Naive thymus-derived CD8-positive, alpha-beta T cell (primary cell): ENCODE results near the gene PCDHB12. TPM values are rescaled to one million over a fixed set of nuclear protein-coding genes. Genes with fewer than 3 reads are reported as not detected.
"Not testable (repeated sequence)": the region's sequence is repeated elsewhere in the genome, so short reads cannot be mapped to it uniquely, and the experiment has no call there.

Experiments
- ATAC-seq, 2 donors: fragments of 150-1000 bp; cut with Tn5 transposase in 1 of 2; sonication (Bioruptor Pico), chemical (Tn5 transposase) in 1 of 2; 1 replicate in 1 of 2; 2 replicates in 1 of 2; pipeline ENCODE4 v1.10.0; 2021; ENCODE audit warnings: mild to moderate bottlenecking in 2 of 2, moderate library complexity in 2 of 2
- POLR2A ChIA-PET: fragments of 350-600 bp; sonication (Branson Sonifier 250); formaldehyde crosslinking; loops from one replicate; lab custom pipeline; 2021; ENCODE audit warnings: antibody characterized with exemption; lab: Charles Lee
- DNase-seq, 10 donors: peaks; one replicate each; pipeline versions ENCODE4 v3.0.0 to v3.0.0-alpha.2; 2020 to 2022
- H3K27ac Mint-ChIP-seq, 10 donors: one replicate each; pipeline ENCODE4 v1.8.0; 2020 to 2022; ENCODE audit warnings: mild to moderate bottlenecking in 10 of 10, mixed read lengths in 10 of 10, moderate library complexity in 4 of 10, inconsistent platforms in 1 of 10
- H3K27me3 Mint-ChIP-seq, 5 donors: one replicate each; pipeline ENCODE4 v1.8.0; 2021 to 2022; ENCODE audit warnings: mixed read lengths in 5 of 5
- H3K36me3 Mint-ChIP-seq, 3 donors: one replicate each; pipeline ENCODE4 v1.8.0; 2020 to 2022; ENCODE audit warnings: mixed read lengths in 3 of 3, mild to moderate bottlenecking in 2 of 3, inconsistent platforms in 1 of 3
- H3K4me1 Mint-ChIP-seq, 4 donors: one replicate each; pipeline ENCODE4 v1.8.0; 2021 to 2022; ENCODE audit warnings: mixed read lengths in 4 of 4
- H3K4me3 Mint-ChIP-seq, 10 donors: one replicate each; pipeline ENCODE4 v1.8.0; 2020 to 2022; ENCODE audit warnings: mild to moderate bottlenecking in 10 of 10, mixed read lengths in 10 of 10, moderate library complexity in 6 of 10, inconsistent platforms in 1 of 10
- H3K9me3 Mint-ChIP-seq, 9 donors: one replicate each; pipeline ENCODE4 v1.8.0; 2020 to 2022; ENCODE audit warnings: mixed read lengths in 9 of 9, mild to moderate bottlenecking in 3 of 9, inconsistent platforms in 1 of 9, moderate library complexity in 1 of 9
- polyA plus RNA-seq, 3 donors: library from polyadenylated mRNA; unstranded; fragments of 300-500 nt; fragmentation: Illumina TruSeq; gene quantifications; one replicate each; pipeline ENCODE4 v1.2.3, GENCODE V29; 2021
- total RNA-seq, 8 experiments: library from RNA in 2 of 8; stranded (reverse) in 2 of 8; gene quantifications; one replicate each; pipeline ENCODE4 v1.2.3 and lab custom pipeline; 2021 to 2026

PCDHB12 gene
- total RNA-seq (not detected), polyA plus RNA-seq (not detected), total RNA-seq (lab: John Stamatoyannopoulos, UW) (0 reads per million in 6 experiments)

- peaks cover 24 to 87% (median 55%) of the 10 kb centered on the region in 5 donors for H3K27me3 Mint-ChIP-seq
- H3K36me3 Mint-ChIP-seq, result peaks cover 8 to 17% (median 14%) of the 10 kb centered on the region in 3 donors
- H3K4me1 Mint-ChIP-seq, result peaks cover 0 to under 1% (median 0%) of the 10 kb centered on the region in 4 donors
- no peak within 1 kb of the TSS for H3K27ac Mint-ChIP-seq
- H3K9me3 Mint-ChIP-seq, result peaks cover 0 to 44% (median 9%) of the 10 kb centered on the region in 9 donors
- H3K4me3 Mint-ChIP-seq, result no peak within 1 kb of the TSS
- no peak for ATAC-seq
- POLR2A ChIA-PET, result no interaction called here
- DNase-seq, result no peak
These were observed at the start of gene PCDHB12 for GRCh38 chr5:141208478-141208877. Gene PCDHB12, plus strand, starts transcription at chr5:141208719. Its CDS starts 189 bp downstream, at chr5:141208908.

DNA sequence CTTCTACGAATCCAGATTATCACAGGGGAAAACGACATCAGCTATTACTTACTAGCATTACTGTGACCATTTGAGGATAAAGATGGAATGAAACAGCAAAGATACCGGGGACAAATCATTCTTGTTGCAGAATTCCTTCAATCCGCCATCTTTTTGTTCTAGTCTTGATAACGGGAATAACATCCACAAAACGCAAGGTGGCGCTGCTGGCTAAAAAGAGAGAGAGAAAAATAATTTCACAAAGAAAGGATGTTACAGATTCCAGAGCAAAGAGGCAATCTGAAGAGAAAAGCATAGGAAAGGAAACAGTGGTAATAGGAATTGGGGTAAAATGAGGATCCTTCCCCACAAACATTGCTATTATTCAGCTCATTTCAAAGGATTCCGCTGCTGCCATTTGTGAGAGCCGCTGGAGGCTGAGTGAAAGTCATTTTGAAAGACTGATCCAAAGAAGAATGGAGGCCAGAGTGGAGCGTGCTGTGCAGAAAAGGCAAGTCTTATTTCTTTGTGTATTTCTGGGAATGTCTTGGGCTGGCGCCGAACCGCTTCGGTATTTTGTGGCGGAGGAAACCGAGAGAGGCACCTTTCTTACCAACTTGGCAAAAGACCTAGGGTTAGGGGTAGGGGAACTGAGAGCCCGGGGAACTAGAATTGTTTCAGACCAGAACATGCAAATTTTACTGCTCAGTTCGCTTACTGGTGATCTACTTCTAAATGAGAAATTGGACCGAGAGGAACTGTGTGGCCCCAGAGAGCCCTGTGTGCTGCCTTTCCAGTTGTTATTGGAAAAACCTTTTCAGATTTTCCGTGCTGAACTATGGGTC lies 35.9 kb upstream of the PCDHB12 start, which contains the start of gene PCDHB7:
PCDHB7 (plus strand) TSS at position 264 of the 824 bp plus-strand sequence; CDS start at position 456, 192 bp downstream.
- Mint-ChIP-seq H3K4me1 (peaks cover 0 to 6% (median 2%) of the 10 kb centered on the region in 4 donors), H3K4me3 (peak within 1 kb of the TSS in 3 of 10 donors; percentile 6 to 24 (median 23)), H3K27me3 (peaks cover 20 to 48% (median 37%) of the 10 kb centered on the region in 5 donors), H3K27ac (no peak within 1 kb of the TSS), H3K9me3 (peaks cover 0 to 32% (median 18%) of the 10 kb centered on the region in 9 donors), H3K36me3 (peaks cover 0 to 20% (median 8%) of the 10 kb centered on the region in 3 donors)
- DNase-seq (peak in 3 of 10 donors; percentile 8 to 25 (median 21)), ATAC-seq (no peak)
- POLR2A ChIA-PET, result no interaction called here

GRCh38 chr5:141174291-141175104 lies 34.0 kb upstream of the PCDHB12 start:
- H3K4me1 Mint-ChIP-seq, ATAC-seq, POLR2A ChIA-PET, DNase-seq, H3K27ac Mint-ChIP-seq: not testable (repeated sequence)
- Mint-ChIP-seq H3K27me3 (peaks cover 10 to 29% (median 24%) of the 10 kb centered on the region in 5 donors), H3K36me3 (peaks cover 0 to 16% (median 5%) of the 10 kb centered on the region in 3 donors), H3K4me3 (peak overlapping the region in 1 of 10 donors; percentile 10), H3K9me3 (peaks cover 0 to 24% (median 11%) of the 10 kb centered on the region in 9 donors)

DNA sequence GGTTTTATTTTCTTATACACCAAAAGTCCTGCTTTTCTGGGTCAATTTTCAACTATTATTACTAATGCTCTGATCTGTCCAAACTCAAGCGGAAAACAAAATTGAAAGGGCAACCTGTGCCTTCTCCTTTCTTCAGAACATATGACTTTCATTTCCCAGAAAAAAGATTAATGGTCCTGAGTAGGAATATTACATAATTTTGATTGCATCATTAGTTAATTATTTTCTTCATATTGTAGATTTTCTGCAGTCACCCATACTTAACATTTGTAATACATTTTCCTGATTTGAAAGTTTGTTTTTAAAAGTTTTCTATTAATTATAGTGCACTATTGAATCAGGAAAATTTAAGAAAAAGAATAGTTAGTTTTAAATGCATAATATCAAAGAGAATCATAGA lies 32.6 kb upstream of the PCDHB12 start:
- no peak for ATAC-seq

DNA sequence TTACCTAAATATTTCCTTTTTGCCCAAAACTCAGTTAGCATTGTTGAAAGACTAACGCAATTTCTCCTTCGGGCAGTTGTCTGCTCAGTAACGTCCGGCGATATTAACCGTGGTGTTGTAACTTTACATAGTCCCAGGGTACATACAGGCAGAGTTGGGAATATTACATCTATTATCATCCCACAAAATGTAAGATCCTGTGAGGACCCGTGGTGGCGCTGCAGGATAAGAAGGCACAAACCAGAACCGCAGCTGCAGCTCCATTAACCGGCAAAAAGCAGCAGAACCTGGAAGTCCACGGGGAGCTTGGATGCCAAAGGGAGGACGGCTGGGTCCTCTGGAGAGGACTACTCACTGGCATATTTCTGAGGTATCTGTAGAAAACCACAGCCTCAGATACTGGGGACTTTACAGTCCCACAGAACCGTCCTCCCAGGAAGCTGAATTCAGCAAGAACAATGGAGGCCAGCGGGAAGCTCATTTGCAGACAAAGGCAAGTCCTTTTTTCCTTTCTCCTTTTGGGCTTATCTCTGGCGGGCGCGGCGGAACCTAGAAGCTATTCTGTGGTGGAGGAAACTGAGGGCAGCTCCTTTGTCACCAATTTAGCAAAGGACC lies 30.8 kb upstream of the PCDHB12 start, which contains the start of gene PCDHB8:
PCDHB8 (plus strand) TSS at position 214 of the 615 bp plus-strand sequence; CDS start at position 459, 245 bp downstream.
- peaks cover 1 to 22% (median 4%) of the 10 kb centered on the region in 3 donors for H3K36me3 Mint-ChIP-seq
- POLR2A ChIA-PET, DNase-seq, ATAC-seq, H3K27ac Mint-ChIP-seq, H3K4me3 Mint-ChIP-seq, H3K4me1 Mint-ChIP-seq: not testable (repeated sequence)
- peaks cover 21 to 36% (median 26%) of the 10 kb centered on the region in 5 donors for H3K27me3 Mint-ChIP-seq
- H3K9me3 Mint-ChIP-seq, result peaks cover 0 to 40% (median 25%) of the 10 kb centered on the region in 9 donors

More for the DNA sequence above, 32.6 kb upstream of the PCDHB12 start:
- Mint-ChIP-seq H3K9me3 (peaks cover 0 to 31% (median 17%) of the 10 kb centered on the region in 9 donors), H3K27ac (no peak overlapping the region), H3K27me3 (peaks cover 14 to 28% (median 19%) of the 10 kb centered on the region in 5 donors), H3K4me1 (peaks cover 0 to 6% (median 2%) of the 10 kb centered on the region in 4 donors), H3K36me3 (peaks cover 0 to 21% (median 5%) of the 10 kb centered on the region in 3 donors), H3K4me3 (no peak overlapping the region)
- DNase-seq, result no peak
- POLR2A ChIA-PET, result no interaction called here

DNA sequence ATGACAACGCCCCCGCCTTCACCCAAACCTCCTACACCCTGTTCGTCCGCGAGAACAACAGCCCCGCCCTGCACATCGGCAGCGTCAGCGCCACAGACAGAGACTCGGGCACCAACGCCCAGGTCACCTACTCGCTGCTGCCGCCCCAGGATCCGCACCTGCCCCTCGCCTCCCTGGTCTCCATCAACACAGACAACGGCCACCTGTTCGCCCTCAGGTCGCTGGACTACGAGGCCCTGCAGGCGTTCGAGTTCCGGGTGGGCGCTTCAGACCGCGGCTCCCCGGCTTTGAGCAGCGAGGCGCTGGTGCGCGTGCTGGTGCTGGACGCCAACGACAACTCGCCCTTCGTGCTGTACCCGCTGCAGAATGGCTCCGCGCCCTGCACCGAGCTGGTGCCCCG lies 29.1 kb upstream of the PCDHB12 start:
- POLR2A ChIA-PET, H3K4me3 Mint-ChIP-seq, H3K4me1 Mint-ChIP-seq, H3K27ac Mint-ChIP-seq, ATAC-seq: not testable (repeated sequence)
- Mint-ChIP-seq H3K27me3 (peaks cover 20 to 33% (median 25%) of the 10 kb centered on the region in 5 donors), H3K36me3 (peaks cover 0 to 23% (median 4%) of the 10 kb centered on the region in 3 donors), H3K9me3 (peaks cover 0 to 35% (median 24%) of the 10 kb centered on the region in 9 donors)
- peak in 1 of 10 donors; percentile 65 for DNase-seq

- H3K27ac Mint-ChIP-seq, ATAC-seq, POLR2A ChIA-PET, H3K4me1 Mint-ChIP-seq: not testable (repeated sequence)
- Mint-ChIP-seq H3K4me3 (peak overlapping the region in 1 of 10 donors; percentile 43), H3K9me3 (peaks cover 0 to 38% (median 28%) of the 10 kb centered on the region in 9 donors), H3K27me3 (peaks cover 25 to 38% (median 30%) of the 10 kb centered on the region in 5 donors), H3K36me3 (peaks cover 5 to 28% (median 7%) of the 10 kb centered on the region in 3 donors)
- peak in 1 of 10 donors; percentile 53 for DNase-seq
These were observed 28.6 kb upstream of the PCDHB12 start for GRCh38 chr5:141179876-141180275.

- Mint-ChIP-seq H3K27ac (no peak overlapping the region), H3K36me3 (peaks cover 5 to 32% (median 9%) of the 10 kb centered on the region in 3 donors), H3K27me3 (peaks cover 27 to 40% (median 34%) of the 10 kb centered on the region in 5 donors), H3K9me3 (peaks cover 0 to 40% (median 32%) of the 10 kb centered on the region in 9 donors), H3K4me1 (no peaks in the 10 kb centered on the region), H3K4me3 (peak overlapping the region in 1 of 10 donors; percentile 43)
- POLR2A ChIA-PET, result no interaction called here
- DNase-seq (no peak), ATAC-seq (no peak)
These were observed 28.2 kb upstream of the PCDHB12 start for GRCh38 chr5:141180313-141180712.

DNA sequence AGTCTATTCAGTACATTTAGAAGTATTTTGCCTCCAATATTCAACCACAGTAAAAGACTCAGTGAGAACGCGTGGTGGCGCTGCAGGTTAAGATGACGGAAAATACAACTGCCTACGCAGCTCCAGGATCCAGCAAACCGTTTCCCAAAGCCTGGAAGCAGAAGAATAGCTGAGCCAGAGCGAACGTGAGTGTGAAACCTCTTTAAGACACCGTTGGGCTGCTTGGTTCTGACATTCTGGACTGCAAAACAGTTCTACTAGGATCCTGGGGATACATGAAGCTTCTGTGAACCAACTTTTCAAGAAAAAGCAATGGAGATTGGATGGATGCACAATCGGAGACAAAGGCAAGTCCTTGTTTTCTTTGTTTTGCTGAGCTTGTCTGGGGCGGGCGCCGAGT lies 26.3 kb upstream of the PCDHB12 start, which contains the start of gene PCDHB16:
PCDHB16 (plus strand) TSS at position 140 of the 400 bp plus-strand sequence; CDS start at position 313, 173 bp downstream.
- H3K27ac Mint-ChIP-seq, result no peak within 1 kb of the TSS
- ATAC-seq (no peak), DNase-seq (no peak)
- H3K4me3 Mint-ChIP-seq, result no peak within 1 kb of the TSS
- peaks cover 37 to 55% (median 45%) of the 10 kb centered on the region in 5 donors for H3K27me3 Mint-ChIP-seq
- peaks cover 6 to 47% (median 41%) of the 10 kb centered on the region in 9 donors for H3K9me3 Mint-ChIP-seq
- POLR2A ChIA-PET, result no interaction called here
- H3K4me1 Mint-ChIP-seq, result peaks cover 2 to 6% (median 4%) of the 10 kb centered on the region in 4 donors
- peaks cover 5 to 43% (median 9%) of the 10 kb centered on the region in 3 donors for H3K36me3 Mint-ChIP-seq

- H3K4me3 Mint-ChIP-seq, H3K27ac Mint-ChIP-seq, ATAC-seq, DNase-seq, POLR2A ChIA-PET: not testable (repeated sequence)
- peaks cover 2 to 11% (median 4%) of the 10 kb centered on the region in 4 donors for H3K4me1 Mint-ChIP-seq
- peaks cover 42 to 70% (median 56%) of the 10 kb centered on the region in 5 donors for H3K27me3 Mint-ChIP-seq
- peaks cover 12 to 53% (median 14%) of the 10 kb centered on the region in 3 donors for H3K36me3 Mint-ChIP-seq
- H3K9me3 Mint-ChIP-seq, result peaks cover 6 to 60% (median 49%) of the 10 kb centered on the region in 9 donors
These were observed 24.2 kb upstream of the PCDHB12 start for GRCh38 chr5:141184117-141184855.
